Naive thymus-derived CD4-positive, alpha-beta T cell (primary cell): ENCODE results near the gene RUVBL2. TPM values are rescaled to one million over a fixed set of nuclear protein-coding genes. Genes with fewer than 3 reads are reported as not detected.

ENCODE experiments used
- ATAC-seq: fragments of 150-1000 bp; cut with Tn5 transposase; 2 replicates; pipeline ENCODE4 v1.10.0; 2021; ENCODE audit warnings: mild to moderate bottlenecking, moderate library complexity
- CTCF ChIA-PET: fragments of 350-600 bp; sonication (Branson Sonifier 250); formaldehyde crosslinking; loops from one replicate; lab custom pipeline; 2021; ENCODE audit warnings: antibody characterized with exemption; lab: Charles Lee
- POLR2A ChIA-PET: fragments of 350-600 bp; sonication (Branson Sonifier 250); formaldehyde crosslinking; loops from one replicate; lab custom pipeline; 2021; ENCODE audit warnings: antibody characterized with exemption, inconsistent platforms; lab: Charles Lee
- DNase-seq, 9 donors: peaks; one replicate each; pipeline versions ENCODE4 v3.0.0 to v3.0.0-alpha.2; 2020 to 2022; ENCODE audit warnings: mixed read lengths in 1 of 9
- H3K27ac ChIP-seq: one replicate; pipeline ENCODE4 v1.7.0; 2013; ENCODE audit warnings: mild to moderate bottlenecking, low read depth, low read length, moderate library complexity
- H3K27me3 ChIP-seq, 2 donors: one replicate each; pipeline ENCODE4 v1.7.0; 2013; ENCODE audit warnings: low read length in 2 of 2, mild to moderate bottlenecking in 2 of 2, moderate library complexity in 2 of 2; ENCODE audit not compliant: control insufficient read depth in 2 of 2, insufficient read depth in 2 of 2
- H3K36me3 ChIP-seq, 3 experiments: 1 replicate in 2 of 3; 2 replicates in 1 of 3; pipeline ENCODE4 v1.7.0; 2013; ENCODE audit warnings: low read length in 3 of 3, mild to moderate bottlenecking in 3 of 3, moderate library complexity in 1 of 3; ENCODE audit not compliant: insufficient read depth in 3 of 3, control insufficient read depth in 2 of 3
- H3K4me1 ChIP-seq, 2 donors: one replicate each; pipeline ENCODE4 v1.7.0; 2013; ENCODE audit warnings: low read length in 2 of 2, mild to moderate bottlenecking in 2 of 2, moderate library complexity in 1 of 2; ENCODE audit not compliant: control insufficient read depth in 2 of 2, insufficient read depth in 2 of 2
- H3K4me3 ChIP-seq: 2 replicates; pipeline ENCODE4 v1.7.0; 2013; ENCODE audit warnings: mild to moderate bottlenecking, low read length
- H3K9me3 ChIP-seq, 3 experiments: 1 replicate in 2 of 3; 2 replicates in 1 of 3; pipeline ENCODE4 v1.7.0; 2013; ENCODE audit warnings: low read length in 3 of 3; ENCODE audit not compliant: control insufficient read depth in 2 of 3
- H3K27ac Mint-ChIP-seq, 9 donors: one replicate each; pipeline ENCODE4 v1.8.0; 2020 to 2022; ENCODE audit warnings: mixed read lengths in 9 of 9, mild to moderate bottlenecking in 8 of 9, moderate library complexity in 5 of 9, inconsistent platforms in 2 of 9
- H3K27me3 Mint-ChIP-seq, 5 donors: one replicate each; pipeline ENCODE4 v1.8.0; 2021 to 2022; ENCODE audit warnings: mixed read lengths in 5 of 5, mild to moderate bottlenecking in 1 of 5
- H3K36me3 Mint-ChIP-seq, 5 donors: one replicate each; pipeline ENCODE4 v1.8.0; 2020 to 2022; ENCODE audit warnings: mixed read lengths in 5 of 5, mild to moderate bottlenecking in 3 of 5, inconsistent platforms in 1 of 5
- H3K4me1 Mint-ChIP-seq, 7 donors: one replicate each; pipeline ENCODE4 v1.8.0; 2020 to 2022; ENCODE audit warnings: mixed read lengths in 7 of 7, mild to moderate bottlenecking in 3 of 7, inconsistent platforms in 1 of 7
- H3K4me3 Mint-ChIP-seq, 10 donors: one replicate each; pipeline ENCODE4 v1.8.0; 2020 to 2022; ENCODE audit warnings: mild to moderate bottlenecking in 10 of 10, mixed read lengths in 10 of 10, moderate library complexity in 6 of 10, inconsistent platforms in 2 of 10
- H3K9me3 Mint-ChIP-seq, 11 donors: one replicate each; pipeline ENCODE4 v1.8.0; 2020 to 2022; ENCODE audit warnings: mixed read lengths in 11 of 11, mild to moderate bottlenecking in 4 of 11, inconsistent platforms in 1 of 11, moderate library complexity in 1 of 11
- intact Hi-C, 2 donors: fragments of 100-400 bp; cut with micrococcal nuclease; formaldehyde crosslinking; loops; one replicate each; pipeline ENCODE4 v1.15.1; 2023
- polyA plus RNA-seq, 2 donors: library from polyadenylated mRNA; unstranded; fragments of 300-500 nt; fragmentation: Illumina TruSeq; gene quantifications; one replicate each; pipeline ENCODE4 v1.2.3, GENCODE V29; 2021
- total RNA-seq, 6 experiments: library from RNA in 5 of 6; stranded (reverse) in 5 of 6; gene quantifications; 1 replicate in 5 of 6; 2 replicates in 1 of 6; pipeline ENCODE4 v1.2.3 and lab custom pipeline; 2021 to 2026

RUVBL2 gene
- total and polyA plus RNA-seq, 7 experiments from 2014 or later: 23.4 to 94.0 (median 32.0) TPM

DNA sequence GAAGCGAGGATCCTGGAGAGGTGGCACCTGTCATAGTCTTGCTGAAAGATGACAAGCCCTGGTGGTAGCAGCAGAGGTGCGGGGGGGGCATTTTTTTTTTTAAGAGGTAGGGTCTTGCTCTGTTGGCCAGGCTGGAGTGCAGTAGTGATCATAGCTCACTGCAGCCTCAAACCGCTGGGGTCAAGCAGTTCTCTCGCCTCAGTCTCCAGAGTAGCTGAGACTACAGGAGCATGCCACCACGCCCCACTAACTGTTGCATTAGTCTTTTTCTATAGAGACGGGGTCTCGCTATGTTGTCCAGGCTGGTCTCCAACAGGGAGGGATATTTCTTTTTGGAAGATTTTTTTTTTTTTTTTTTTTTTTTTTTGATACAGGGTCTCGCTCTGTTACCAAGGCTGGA is 35.7 kb upstream of the RUVBL2 start:
- peak overlapping the region in 4 of 9 donors; percentile 21 to 59 (median 50) for H3K27ac Mint-ChIP-seq
- H3K4me3 Mint-ChIP-seq: peak overlapping the region in 4 of 10 donors; percentile 7 to 23 (median 12)
- H3K36me3 Mint-ChIP-seq: peaks cover 0 to 38% (median 5%) of the 10 kb centered on the region in 5 donors
- Histone ChIP-seq H3K4me3 (no peak overlapping the region), H3K36me3 (peaks cover 0 to 6% (median 0%) of the 10 kb centered on the region in 3 experiments), H3K27me3 (no peaks in the 10 kb centered on the region), H3K9me3 (no peaks in the 10 kb centered on the region), H3K4me1 (peaks cover 22 to 23% of the 10 kb centered on the region in 2 donors), H3K27ac (no peak overlapping the region)
- peaks cover 0 to 2% (median 0%) of the 10 kb centered on the region in 11 donors for H3K9me3 Mint-ChIP-seq
- POLR2A ChIA-PET: interaction anchor here (0.7 to 2.5 kb wide), 2 partner anchors 8 to 49 kb away, joined by 3 to 9 read pairs; partner anchors contain the start of gene FTL
- no peak for ATAC-seq
- peaks cover 0 to 2% (median 0%) of the 10 kb centered on the region in 5 donors for H3K27me3 Mint-ChIP-seq
- intact Hi-C loops: no loop called here
- DNase-seq: no peak
- CTCF ChIA-PET: interaction anchor here (0.9 kb wide), 1 partner anchor 164 kb away, joined by 6 read pairs; no protein-coding TSS in a partner anchor
- peaks cover 45 to 70% (median 58%) of the 10 kb centered on the region in 7 donors for H3K4me1 Mint-ChIP-seq

DNA sequence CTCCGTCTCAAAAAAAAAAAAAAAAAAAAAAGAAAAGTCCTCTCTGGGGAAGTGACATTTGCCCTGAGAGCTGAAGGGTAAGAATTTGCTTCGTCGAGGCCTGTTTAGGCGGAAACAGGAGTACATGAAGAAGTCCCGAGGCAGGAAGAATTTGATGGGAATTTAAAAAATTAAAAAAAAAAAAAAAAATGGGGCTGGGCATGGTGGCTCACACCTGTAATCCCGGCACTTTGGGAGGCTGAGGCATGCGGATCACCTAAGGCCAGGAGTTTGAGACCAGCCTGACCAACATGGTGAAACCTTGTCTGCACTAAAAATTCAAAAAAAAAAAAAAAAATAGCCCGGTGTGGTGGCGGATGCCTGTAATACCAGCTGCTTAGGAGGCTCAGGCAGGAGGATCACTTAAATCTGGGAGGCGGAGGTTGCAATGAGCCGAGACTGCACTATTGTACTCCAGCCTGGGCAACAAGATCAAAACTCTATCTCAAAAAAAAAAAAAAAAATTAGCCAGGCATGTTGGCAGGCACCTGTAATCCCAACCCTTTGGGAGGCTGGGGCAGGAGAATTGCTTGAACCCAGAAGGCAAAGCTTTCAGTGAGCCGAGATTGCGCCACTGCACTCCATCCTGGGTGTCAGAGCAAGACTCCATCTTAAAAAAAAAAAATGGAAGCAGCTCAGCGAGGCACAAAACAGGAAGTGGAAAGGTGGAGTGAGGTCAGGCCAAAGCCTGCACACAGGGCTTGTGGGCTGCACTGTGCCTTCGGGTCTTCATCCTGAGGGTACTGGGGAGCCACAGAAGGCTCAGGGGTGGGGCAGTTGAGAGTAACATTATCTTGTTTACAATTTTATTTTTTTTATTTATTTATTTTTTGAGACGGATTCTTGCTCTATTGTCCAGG is 34.1 kb upstream of the RUVBL2 start:
- H3K27ac ChIP-seq: no peak overlapping the region
- intact Hi-C loops: no loop called here
- H3K9me3 Mint-ChIP-seq: no peaks in the 10 kb centered on the region
- H3K4me1 ChIP-seq: peaks cover 36 to 38% of the 10 kb centered on the region in 2 donors
- ATAC-seq: no peak
- peak overlapping the region in 3 of 9 donors; percentile 14 to 51 (median 18) for H3K27ac Mint-ChIP-seq
- peaks cover 54 to 82% (median 69%) of the 10 kb centered on the region in 7 donors for H3K4me1 Mint-ChIP-seq
- H3K36me3 ChIP-seq: peaks cover 0 to 6% (median 0%) of the 10 kb centered on the region in 3 experiments
- H3K36me3 Mint-ChIP-seq: peaks cover 0 to 38% (median 5%) of the 10 kb centered on the region in 5 donors
- H3K4me3 ChIP-seq: no peak overlapping the region
- H3K27me3 Mint-ChIP-seq: peaks cover 0 to under 1% (median 0%) of the 10 kb centered on the region in 5 donors
- H3K4me3 Mint-ChIP-seq: peak overlapping the region in 1 of 10 donors; percentile 40
- ChIA-PET CTCF (interaction anchor here (1.5 kb wide), 1 partner anchor 117 kb away, joined by 4 read pairs; no protein-coding TSS in a partner anchor), POLR2A (interaction anchor here (0.6 to 1.4 kb wide), 6 partner anchors 8 to 497 kb away, joined by 3 to 5 read pairs (median 4); no protein-coding TSS in a partner anchor)
- no peaks in the 10 kb centered on the region for H3K9me3 ChIP-seq
- H3K27me3 ChIP-seq: no peaks in the 10 kb centered on the region
- DNase-seq: no peak

DNA sequence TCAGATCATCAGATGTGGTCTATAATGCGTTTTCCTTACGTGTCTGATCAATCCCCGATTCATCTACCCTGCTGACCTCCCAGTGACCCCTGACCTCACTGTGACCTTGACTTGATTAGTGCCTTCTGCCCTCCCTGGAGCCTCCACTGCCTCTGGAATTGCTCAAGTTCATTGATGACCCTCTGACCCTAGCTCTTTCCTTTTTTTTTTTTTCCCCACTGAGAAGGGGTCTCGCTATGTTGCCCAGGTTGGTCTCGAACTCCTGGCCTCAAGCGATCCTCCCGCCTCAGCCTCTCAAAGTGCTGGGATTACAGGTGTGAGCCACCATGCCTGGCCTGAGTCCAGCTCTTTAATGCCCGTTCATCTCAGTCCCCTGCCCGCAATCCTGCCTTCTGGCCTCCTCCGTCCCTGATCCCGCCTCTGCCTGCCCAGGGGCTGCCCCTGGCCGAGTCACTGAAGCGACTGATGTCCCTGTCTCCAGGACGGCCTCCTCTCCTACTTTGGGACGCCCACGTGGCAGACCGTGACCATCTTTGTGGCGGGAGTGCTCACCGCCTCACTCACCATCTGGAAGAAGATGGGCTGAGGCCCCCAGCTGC is 32.5 kb upstream of the RUVBL2 start:
- ChIA-PET POLR2A (interaction anchor here (0.6 to 1.5 kb wide), 5 partner anchors 10 to 234 kb away, joined by 3 to 6 read pairs (median 3); no protein-coding TSS in a partner anchor), CTCF (no interaction called here)
- H3K27ac ChIP-seq: no peak overlapping the region
- Mint-ChIP-seq H3K36me3 (peaks cover 0 to 36% (median 14%) of the 10 kb centered on the region in 5 donors), H3K27me3 (no peaks in the 10 kb centered on the region), H3K4me1 (peaks cover 46 to 86% (median 74%) of the 10 kb centered on the region in 7 donors), H3K9me3 (peaks cover 0 to 5% (median 0%) of the 10 kb centered on the region in 11 donors), H3K27ac (peak overlapping the region in 7 of 9 donors; percentile 56 to 99 (median 78)), H3K4me3 (peak overlapping the region in 4 of 10 donors; percentile 9 to 45 (median 13))
- no peak for ATAC-seq
- intact Hi-C loops: no loop called here
- no peaks in the 10 kb centered on the region for H3K27me3 ChIP-seq
- H3K36me3 ChIP-seq: peaks cover 0 to 3% (median 1%) of the 10 kb centered on the region in 3 experiments
- no peak overlapping the region for H3K4me3 ChIP-seq
- H3K4me1 ChIP-seq: peaks cover 28 to 31% of the 10 kb centered on the region in 2 donors
- no peak for DNase-seq
- H3K9me3 ChIP-seq: no peaks in the 10 kb centered on the region

DNA sequence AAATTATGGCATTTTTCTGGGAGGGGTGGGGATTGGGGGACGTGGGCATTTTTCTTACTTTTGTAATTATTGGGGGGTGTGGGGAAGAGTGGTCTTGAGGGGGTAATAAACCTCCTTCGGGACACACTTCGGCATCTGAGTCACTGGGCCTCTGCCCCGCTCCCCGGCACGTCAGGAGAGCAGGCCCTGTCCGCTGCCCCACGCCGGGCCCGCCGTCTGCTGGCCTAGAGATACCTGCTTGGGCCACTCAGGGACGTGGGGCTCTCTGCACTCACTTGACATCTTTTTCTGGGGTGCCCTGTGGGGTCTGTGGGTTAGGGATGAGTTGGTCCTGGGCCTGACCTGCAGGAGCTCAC is 32.0 kb upstream of the RUVBL2 start:
- peaks cover 33 to 35% of the 10 kb centered on the region in 2 donors for H3K4me1 ChIP-seq
- POLR2A ChIA-PET: interaction anchor here (0.8 to 1.5 kb wide), 9 partner anchors 8 to 166 kb away, joined by 3 to 7 read pairs (median 5); partner anchors contain the start of genes NUCB1 and PPP1R15A
- no peak for ATAC-seq
- H3K27me3 ChIP-seq: no peaks in the 10 kb centered on the region
- no peaks in the 10 kb centered on the region for H3K27me3 Mint-ChIP-seq
- DNase-seq: no peak
- intact Hi-C loops: no loop called here
- peaks cover 0 to 6% (median 6%) of the 10 kb centered on the region in 3 experiments for H3K36me3 ChIP-seq
- H3K9me3 Mint-ChIP-seq: peaks cover 0 to 5% (median 0%) of the 10 kb centered on the region in 11 donors
- CTCF ChIA-PET: no interaction called here
- no peaks in the 10 kb centered on the region for H3K9me3 ChIP-seq
- peak overlapping the region; percentile 64 for H3K27ac ChIP-seq
- H3K4me1 Mint-ChIP-seq: peaks cover 45 to 86% (median 74%) of the 10 kb centered on the region in 7 donors
- no peak overlapping the region for H3K4me3 ChIP-seq
- H3K4me3 Mint-ChIP-seq: peak overlapping the region in 8 of 10 donors; percentile 47 to 100 (median 94)
- peaks cover 0 to 38% (median 15%) of the 10 kb centered on the region in 5 donors for H3K36me3 Mint-ChIP-seq
- peak overlapping the region; percentile 66 to 100 (median 91) for H3K27ac Mint-ChIP-seq

DNA sequence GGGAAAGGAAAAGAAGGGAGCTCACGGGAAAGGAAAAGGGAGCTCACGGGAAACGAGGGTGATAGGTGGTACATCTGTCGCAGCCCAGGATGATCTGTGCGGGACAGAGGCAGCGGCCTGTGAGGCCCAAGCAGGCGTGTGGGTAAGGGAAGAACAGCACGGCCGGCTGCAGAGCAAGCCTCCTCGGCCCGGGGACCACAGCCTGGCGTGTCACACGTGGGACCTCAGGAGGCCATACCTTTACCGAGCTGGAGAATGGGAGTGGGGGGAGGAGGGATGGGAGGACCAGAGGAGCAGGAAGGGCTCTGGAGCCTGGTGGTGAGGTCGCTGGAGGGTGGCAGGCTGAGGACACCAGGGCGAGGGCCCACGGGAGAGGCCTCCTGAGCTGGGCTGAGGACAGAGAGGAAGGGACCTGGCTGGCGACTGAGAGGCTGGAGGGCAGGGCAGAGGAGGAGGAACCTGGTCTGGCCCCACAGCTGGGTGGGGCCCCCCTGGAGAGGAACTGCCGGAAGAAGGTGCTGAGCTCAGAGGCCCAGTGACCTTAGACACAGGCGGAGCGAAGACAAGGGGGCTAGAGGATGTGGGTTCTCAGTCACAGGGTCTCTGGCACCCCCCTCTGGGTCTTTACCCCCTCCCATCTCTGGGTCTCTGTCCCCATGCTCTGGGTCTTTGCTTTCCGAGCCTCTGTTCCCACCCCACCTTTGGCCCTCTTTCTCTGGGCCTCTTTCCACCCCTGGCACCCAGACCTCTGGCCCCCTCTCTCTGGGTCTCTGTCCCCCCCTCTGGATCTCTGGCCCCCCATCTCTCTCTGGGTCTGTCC is 31.4 kb upstream of the RUVBL2 start:
- Histone ChIP-seq H3K27ac (peak overlapping the region; percentile 64), H3K27me3 (no peaks in the 10 kb centered on the region), H3K9me3 (no peaks in the 10 kb centered on the region), H3K4me3 (no peak overlapping the region), H3K36me3 (peaks cover 0 to 12% (median 6%) of the 10 kb centered on the region in 3 experiments), H3K4me1 (peaks cover 36 to 37% of the 10 kb centered on the region in 2 donors)
- peak in 2 of 9 donors; percentile 29 to 34 for DNase-seq
- POLR2A ChIA-PET: interaction anchor here (0.8 to 1.5 kb wide), 10 partner anchors 8 to 167 kb away, joined by 3 to 7 read pairs (median 4); partner anchors contain the start of genes NUCB1 and PPP1R15A
- H3K4me3 Mint-ChIP-seq: peak overlapping the region; percentile 23 to 100 (median 78)
- H3K4me1 Mint-ChIP-seq: peaks cover 42 to 87% (median 72%) of the 10 kb centered on the region in 7 donors
- no peaks in the 10 kb centered on the region for H3K27me3 Mint-ChIP-seq
- CTCF ChIA-PET: interaction anchor here (0.6 to 1.0 kb wide), 4 partner anchors 9 to 203 kb away, joined by 3 to 6 read pairs (median 4); partner anchors contain the start of genes GYS1 and RUVBL2
- intact Hi-C loops: no loop called here
- peak; percentile 41 for ATAC-seq
- H3K27ac Mint-ChIP-seq: peak overlapping the region; percentile 66 to 100 (median 91)
- peaks cover 0 to 35% (median 11%) of the 10 kb centered on the region in 5 donors for H3K36me3 Mint-ChIP-seq
- peaks cover 0 to 5% (median 0%) of the 10 kb centered on the region in 11 donors for H3K9me3 Mint-ChIP-seq
